ENCODE data around the gene ZP4. TPM values are rescaled to one million over a fixed set of nuclear protein-coding genes. Genes with fewer than 3 reads are reported as not detected.
A peak's percentile ranks its signal among the peaks of the same experiment; 100 is the strongest.

The ZP4 gene
- total and polyA plus RNA-seq, 2 experiments from 2014 or later: not detected

- no peak for TF ChIP-seq ZNF462 (CRISPR knock-in tag; IDR thresholded peaks at IDR 0.05)
These were observed 31.7 kb downstream of the ZP4 start (continued) for GRCh38 chr1:237858992-237859391.

- ATAC-seq (no peak), DNase-seq (ENCODE audit: low spot score) (no peak)
- peaks cover 2% of the 10 kb centered on the region for H3K27me3 Mint-ChIP-seq (ENCODE audit: insufficient read depth, low read depth, poor library complexity)
- H4K20me1 ChIP-seq (replicated peaks; ENCODE audit: insufficient read depth): no peaks in the 10 kb centered on the region
- 0 out of 2 replicates have a peak overlapping the region, but pooled peaks have one; percentile 43 for H2AFZ ChIP-seq
- no peak overlapping the region for H3K4me3 Mint-ChIP-seq
- H3F3A ChIP-seq (replicated peaks; ENCODE audit: low read depth): no peaks in the 10 kb centered on the region
- H3K36me3 Mint-ChIP-seq (ENCODE audit: low read depth): peaks cover 10% of the 10 kb centered on the region; the same call in 2 of the 3 replicates
- no peaks in the 10 kb centered on the region; the same call in 1 of the 2 replicates for H3K36me3 ChIP-seq (ENCODE audit: insufficient read depth)
- no peak overlapping the region for H3K4me3 ChIP-seq
- H3K4me2 ChIP-seq: no peak overlapping the region
- no peaks in the 10 kb centered on the region for H3K79me2 ChIP-seq (replicated peaks; ENCODE audit: insufficient read depth)
- H3K4me1 ChIP-seq (ENCODE audit: insufficient read depth): peaks cover 15% of the 10 kb centered on the region
- no peak overlapping the region for H3K27ac ChIP-seq (ENCODE audit: low read depth)
- no peaks in the 10 kb centered on the region for H3K27me3 ChIP-seq (ENCODE audit: insufficient read depth)
- H3K9me3 Mint-ChIP-seq: 0 out of 3 replicates have a peak, but pooled peaks cover 6% of the 10 kb centered on the region
- H3K9me2 ChIP-seq (ENCODE audit: insufficient read depth): 0 out of 2 replicates have a peak, but pooled peaks cover 4% of the 10 kb centered on the region
- H3K27ac Mint-ChIP-seq: no peak overlapping the region
- H3K4me1 Mint-ChIP-seq: peaks cover 18% of the 10 kb centered on the region
- TF ChIP-seq CREB1 (CRISPR knock-in tag; IDR thresholded peaks at IDR 0.05; ENCODE audit: low read depth): no peak
- TF ChIP-seq CTCF (conservative IDR thresholded peaks at IDR 0.05; ENCODE audit: low read depth in 2 of 2): no peak
- TF ChIP-seq ZNF114 (CRISPR knock-in tag; IDR thresholded peaks at IDR 0.05): no peak
- TF ChIP-seq STAT1 (IDR thresholded peaks at IDR 0.05; ENCODE audit: unreplicated experiment): no peak
- TF ChIP-seq ZNF462 (CRISPR knock-in tag; IDR thresholded peaks at IDR 0.05): no peak
These were observed 33.3 kb downstream of the ZP4 start for GRCh38 chr1:237857455-237857854.

All from GM23338 (cell line).